ENCODE data around the gene IFNGR2. TPM values are rescaled to one million over a fixed set of nuclear protein-coding genes. Genes with fewer than 3 reads are reported as not detected.

IFNGR2 gene
- total RNA-seq: 68.3 TPM
- 57.6 TPM for polyA plus RNA-seq (ENCODE audit: insufficient read depth, low read depth, low replicate concordance)
- long read RNA-seq, donor 1, transcript IFNGR2-201 (7 exons, 2,221 nt): major isoform, 21 of 28 reads
- long read RNA-seq, donor 1, partial matches to known transcripts: 5 of 28 reads
- long read RNA-seq, donor 1, other reads (novel, unspliced or antisense): 0 of 28 reads
- long read RNA-seq, donor 2, transcript IFNGR2-201 (7 exons, 2,221 nt): major isoform, 23 of 23 reads
- long read RNA-seq, donor 2, partial matches to known transcripts: 0 of 23 reads
- long read RNA-seq, donor 2, other reads (novel, unspliced or antisense): 0 of 23 reads
- long read RNA-seq, donor 3, transcript IFNGR2-201 (7 exons, 2,221 nt): major isoform, 32 of 98 reads
- long read RNA-seq, donor 3, partial matches to known transcripts: 65 of 98 reads
- long read RNA-seq, donor 3, other reads (novel, unspliced or antisense): 0 of 98 reads
- long read RNA-seq, donor 4, transcript IFNGR2-201 (7 exons, 2,221 nt): major isoform, 23 of 57 reads
- long read RNA-seq, donor 4, partial matches to known transcripts: 32 of 57 reads
- long read RNA-seq, donor 4, other reads (novel, unspliced or antisense): 0 of 57 reads
- long read RNA-seq, donor 5, partial matches to known transcripts: 0 of 2 reads
- long read RNA-seq, donor 5, other reads (novel, unspliced or antisense): 0 of 2 reads
- long read RNA-seq, donor 6, transcript IFNGR2-201 (7 exons, 2,221 nt): major isoform, 10 of 12 reads
- long read RNA-seq, donor 6, partial matches to known transcripts: 0 of 12 reads
- long read RNA-seq, donor 6, other reads (novel, unspliced or antisense): 0 of 12 reads
- long read RNA-seq, donor 7, transcript IFNGR2-201 (7 exons, 2,221 nt): major isoform, 122 of 150 reads
- long read RNA-seq, donor 7, transcript IFNGR2-202 (8 exons, 1,742 nt): minor isoform, 5 of 150 reads
- long read RNA-seq, donor 7, partial matches to known transcripts: 5 of 150 reads
- long read RNA-seq, donor 7, other reads (novel, unspliced or antisense): 15 of 150 reads
- long read RNA-seq, donor 8, transcript IFNGR2-201 (7 exons, 2,221 nt): major isoform, 20 of 34 reads
- long read RNA-seq, donor 8, partial matches to known transcripts: 14 of 34 reads
- long read RNA-seq, donor 8, other reads (novel, unspliced or antisense): 0 of 34 reads
- long read RNA-seq, donor 9, transcript IFNGR2-201 (7 exons, 2,221 nt): major isoform, 13 of 19 reads
- long read RNA-seq, donor 9, partial matches to known transcripts: 5 of 19 reads
- long read RNA-seq, donor 9, other reads (novel, unspliced or antisense): 0 of 19 reads
- long read RNA-seq, donor 10, transcript IFNGR2-201 (7 exons, 2,221 nt): major isoform, 28 of 29 reads
- long read RNA-seq, donor 10, partial matches to known transcripts: 0 of 29 reads
- long read RNA-seq, donor 10, other reads (novel, unspliced or antisense): 0 of 29 reads

- peak within 1 kb of the TSS; percentile 88 to 93 for H3K27ac ChIP-seq (ENCODE audit: low read depth in 2 of 2, low read length in 2 of 2)
- no peaks in the 10 kb centered on the region for H3K9me3 ChIP-seq (ENCODE audit: control insufficient read depth in 2 of 3, insufficient read depth in 1 of 3, low read length in 3 of 3)
- H3K27me3 ChIP-seq (ENCODE audit: control insufficient read depth, insufficient read depth, low read length): no peaks in the 10 kb centered on the region
- H3K4me3 ChIP-seq (ENCODE audit: low read length in 3 of 3): peak within 1 kb of the TSS; percentile 73 to 86 (median 85)
- H3K9ac ChIP-seq (ENCODE audit: low read length in 3 of 3): peak within 1 kb of the TSS; percentile 73 to 85 (median 74)
- TF ChIP-seq, protein P1, sequence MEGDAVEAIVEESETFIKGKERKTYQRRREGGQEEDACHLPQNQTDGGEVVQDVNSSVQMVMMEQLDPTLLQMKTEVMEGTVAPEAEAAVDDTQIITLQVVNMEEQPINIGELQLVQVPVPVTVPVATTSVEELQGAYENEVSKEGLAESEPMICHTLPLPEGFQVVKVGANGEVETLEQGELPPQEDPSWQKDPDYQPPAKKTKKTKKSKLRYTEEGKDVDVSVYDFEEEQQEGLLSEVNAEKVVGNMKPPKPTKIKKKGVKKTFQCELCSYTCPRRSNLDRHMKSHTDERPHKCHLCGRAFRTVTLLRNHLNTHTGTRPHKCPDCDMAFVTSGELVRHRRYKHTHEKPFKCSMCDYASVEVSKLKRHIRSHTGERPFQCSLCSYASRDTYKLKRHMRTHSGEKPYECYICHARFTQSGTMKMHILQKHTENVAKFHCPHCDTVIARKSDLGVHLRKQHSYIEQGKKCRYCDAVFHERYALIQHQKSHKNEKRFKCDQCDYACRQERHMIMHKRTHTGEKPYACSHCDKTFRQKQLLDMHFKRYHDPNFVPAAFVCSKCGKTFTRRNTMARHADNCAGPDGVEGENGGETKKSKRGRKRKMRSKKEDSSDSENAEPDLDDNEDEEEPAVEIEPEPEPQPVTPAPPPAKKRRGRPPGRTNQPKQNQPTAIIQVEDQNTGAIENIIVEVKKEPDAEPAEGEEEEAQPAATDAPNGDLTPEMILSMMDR (IDR thresholded peaks at IDR 0.05; ENCODE audit: borderline replicate concordance, extremely low read depth, insufficient read depth): no peak
- peaks cover 0 to 10% (median 8%) of the 10 kb centered on the region in 3 donors for H3K4me1 ChIP-seq (ENCODE audit: control insufficient read depth in 2 of 3, insufficient read depth in 2 of 3, low read depth in 1 of 3, low read length in 3 of 3)
- peak; percentile 57 to 83 (median 64) for DNase-seq
- intact Hi-C loops (cut with DNase I): no loop called here
- H3K36me3 ChIP-seq (ENCODE audit: control insufficient read depth in 2 of 3, insufficient read depth in 3 of 3, low read length in 3 of 3): no peaks in the 10 kb centered on the region
- no peak for FAIRE-seq
Measured at GRCh38 chr21:33403128-33403785, at the start of gene IFNGR2. IFNGR2 (plus strand) TSS chr21:33403413; CDS start chr21:33403544, 131 bp downstream.

DNA sequence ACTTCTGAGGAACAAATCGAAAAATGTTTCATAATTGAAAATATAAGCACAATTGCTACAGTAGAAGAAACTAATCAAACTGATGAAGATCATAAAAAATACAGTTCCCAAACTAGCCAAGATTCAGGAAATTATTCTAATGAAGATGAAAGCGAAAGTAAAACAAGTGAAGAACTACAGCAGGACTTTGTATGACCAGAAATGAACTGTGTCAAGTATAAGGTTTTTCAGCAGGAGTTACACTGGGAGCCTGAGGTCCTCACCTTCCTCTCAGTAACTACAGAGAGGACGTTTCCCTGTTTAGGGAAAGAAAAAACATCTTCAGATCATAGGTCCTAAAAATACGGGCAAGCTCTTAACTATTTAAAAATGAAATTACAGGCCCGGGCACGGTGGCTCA lies 47.9 kb upstream of the IFNGR2 start:
- H3K9me3 ChIP-seq (ENCODE audit: control insufficient read depth in 2 of 3, insufficient read depth in 1 of 3, low read length in 3 of 3): no peaks in the 10 kb centered on the region
- peaks cover 0 to 13% (median 8%) of the 10 kb centered on the region in 3 donors for H3K36me3 ChIP-seq (ENCODE audit: control insufficient read depth in 2 of 3, insufficient read depth in 3 of 3, low read length in 3 of 3)
- TF ChIP-seq, protein P1 (IDR thresholded peaks at IDR 0.05; ENCODE audit: borderline replicate concordance, extremely low read depth, insufficient read depth): no peak
- H3K4me1 ChIP-seq (ENCODE audit: control insufficient read depth in 2 of 3, insufficient read depth in 2 of 3, low read depth in 1 of 3, low read length in 3 of 3): no peaks in the 10 kb centered on the region
- no peak overlapping the region for H3K9ac ChIP-seq (ENCODE audit: low read length in 3 of 3)
- no peak overlapping the region for H3K4me3 ChIP-seq (ENCODE audit: low read length in 3 of 3)
- intact Hi-C loops (cut with DNase I): no loop called here
- H3K27me3 ChIP-seq (ENCODE audit: control insufficient read depth, insufficient read depth, low read length): no peaks in the 10 kb centered on the region
- FAIRE-seq (no peak), DNase-seq (no peak)
- H3K27ac ChIP-seq (ENCODE audit: low read depth in 2 of 2, low read length in 2 of 2): no peak overlapping the region

DNA sequence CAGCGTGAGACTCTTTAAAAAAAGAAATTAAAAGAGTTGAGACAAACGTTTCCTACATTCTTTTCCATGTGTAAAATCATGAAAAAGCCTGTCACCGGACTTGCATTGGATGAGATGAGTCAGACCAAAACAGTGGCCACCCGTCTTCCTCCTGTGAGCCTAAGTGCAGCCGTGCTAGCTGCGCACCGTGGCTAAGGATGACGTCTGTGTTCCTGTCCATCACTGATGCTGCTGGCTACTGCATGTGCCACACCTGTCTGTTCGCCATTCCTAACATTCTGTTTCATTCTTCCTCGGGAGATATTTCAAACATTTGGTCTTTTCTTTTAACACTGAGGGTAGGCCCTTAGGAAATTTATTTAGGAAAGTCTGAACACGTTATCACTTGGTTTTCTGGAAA lies 47.2 kb upstream of the IFNGR2 start:
- no peak overlapping the region for H3K9ac ChIP-seq (ENCODE audit: low read length in 3 of 3)
- no peaks in the 10 kb centered on the region for H3K9me3 ChIP-seq (ENCODE audit: control insufficient read depth in 2 of 3, insufficient read depth in 1 of 3, low read length in 3 of 3)
- TF ChIP-seq, protein P1 (IDR thresholded peaks at IDR 0.05; ENCODE audit: borderline replicate concordance, extremely low read depth, insufficient read depth): no peak
- H3K36me3 ChIP-seq (ENCODE audit: control insufficient read depth in 2 of 3, insufficient read depth in 3 of 3, low read length in 3 of 3): peaks cover 0 to 13% (median 8%) of the 10 kb centered on the region in 3 donors
- FAIRE-seq (no peak), DNase-seq (no peak)
- peaks cover 0 to 3% (median 1%) of the 10 kb centered on the region in 3 donors for H3K4me1 ChIP-seq (ENCODE audit: control insufficient read depth in 2 of 3, insufficient read depth in 2 of 3, low read depth in 1 of 3, low read length in 3 of 3)
- intact Hi-C loops (cut with DNase I): no loop called here
- H3K27ac ChIP-seq (ENCODE audit: low read depth in 2 of 2, low read length in 2 of 2): no peak overlapping the region
- no peak overlapping the region for H3K4me3 ChIP-seq (ENCODE audit: low read length in 3 of 3)
- H3K27me3 ChIP-seq (ENCODE audit: control insufficient read depth, insufficient read depth, low read length): no peaks in the 10 kb centered on the region

All from kidney (tissue), 22 donors.